T-helper 1 cell (primary cell): ENCODE data around the gene TXNL4A.

Source experiments
- DNase-seq, 5 donors: peaks; one replicate each; pipeline ENCODE4 v3.0.0-alpha.2; 2012 to 2020

TXNL4A gene

GRCh38 chr18:79934311-79935097 lies 53.9 kb downstream of the TXNL4A start:
- no peak for DNase-seq

GRCh38 chr18:79933765-79934164 lies 54.6 kb downstream of the TXNL4A start:
- DNase-seq = no peak

GRCh38 chr18:79932907-79933306 lies 55.5 kb downstream of the TXNL4A start:
- no peak for DNase-seq

GRCh38 chr18:79931475-79931874 lies 56.9 kb downstream of the TXNL4A start:
- no peak for DNase-seq

- DNase-seq = no peak
These were observed 58.2 kb downstream of the TXNL4A start for GRCh38 chr18:79930020-79930642.

GRCh38 chr18:79928563-79928960 lies 59.8 kb downstream of the TXNL4A start:
- DNase-seq = no peak

- no peak for DNase-seq
These were observed 60.5 kb downstream of the TXNL4A start for GRCh38 chr18:79927607-79928562.

GRCh38 chr18:79926715-79927606 lies 61.4 kb downstream of the TXNL4A start:
- DNase-seq = no peak

GRCh38 chr18:79926306-79926705 lies 62.1 kb downstream of the TXNL4A start:
- no peak for DNase-seq

- no peak for DNase-seq
These were observed 63.3 kb downstream of the TXNL4A start for GRCh38 chr18:79924814-79925731.

- no peak for DNase-seq
These were observed 64.3 kb downstream of the TXNL4A start for GRCh38 chr18:79923896-79924585.

- DNase-seq = no peak
These were observed 65.4 kb downstream of the TXNL4A start for GRCh38 chr18:79922971-79923411.

GRCh38 chr18:79921984-79922965 lies 66.1 kb downstream of the TXNL4A start:
- no peak for DNase-seq
